Liver (tissue), 3 donors: ENCODE results near the gene CSNK1G2.

Source experiments
- ATF3 ChIP-seq: IDR thresholded peaks from 2 replicates; pipeline ENCODE4 v1.6.1; 2016; ENCODE audit warnings: antibody characterized with exemption
- CTCF ChIP-seq: fragments of 150-350 bp; IDR thresholded peaks from 2 replicates; pipeline ENCODE4 v1.5.1; 2017; ENCODE audit warnings: improper control_type of control experiment, low read depth, low read length; ENCODE audit not compliant: missing input control
- FOXA1 ChIP-seq: IDR thresholded peaks from 2 replicates; pipeline ENCODE4 v1.6.1; 2016; ENCODE audit warnings: antibody characterized with exemption
- JUND ChIP-seq, 2 donors: IDR thresholded peaks; 2 replicates each; pipeline ENCODE4 v1.6.1; 2016; ENCODE audit warnings: antibody characterized with exemption in 2 of 2
- MAX ChIP-seq: IDR thresholded peaks from 2 replicates; pipeline ENCODE4 v1.6.1; 2016; ENCODE audit warnings: antibody characterized with exemption
- NR2F2 ChIP-seq: IDR thresholded peaks from 2 replicates; pipeline ENCODE4 v1.6.1; 2016; ENCODE audit warnings: antibody characterized with exemption
- RAD21 ChIP-seq, 2 donors: IDR thresholded peaks; 2 replicates each; pipeline ENCODE4 v1.6.1; 2016; ENCODE audit warnings: antibody characterized with exemption in 2 of 2, mild to moderate bottlenecking in 2 of 2
- REST ChIP-seq: IDR thresholded peaks from 2 replicates; pipeline ENCODE4 v1.6.1; 2016; ENCODE audit warnings: antibody characterized with exemption, mild to moderate bottlenecking
- SP1 ChIP-seq: IDR thresholded peaks from 2 replicates; pipeline ENCODE4 v1.6.1; 2018; ENCODE audit warnings: antibody characterized with exemption, mild to moderate bottlenecking
- TAF1 ChIP-seq: conservative IDR thresholded peaks from 2 replicates; pipeline ENCODE4 v1.6.1; 2016; ENCODE audit warnings: antibody characterized with exemption, mild to moderate bottlenecking
- donor health status: healthy.
- donor health status: healthy.

- TF ChIP-seq CTCF (no peak), NR2F2 (no peak), RAD21 (IDR thresholded peaks at IDR 0.05) (no peak), JUND (IDR thresholded peaks at IDR 0.05) (no peak), REST (no peak), SP1 (no peak), MAX (no peak), FOXA1 (no peak), TAF1 (no peak), ATF3 (no peak)
These were observed 17.7 kb upstream of the CSNK1G2 start for GRCh38 chr19:1923319-1923718.
